CD4-positive, alpha-beta T cell treated with Interleukin-4 for 4 hours (primary cell): ENCODE results near the gene GBE1.

Source experiments
- DNase-seq: peaks from one replicate; pipeline ENCODE4 v3.0.0-alpha.2; 2020

GBE1 gene

DNA sequence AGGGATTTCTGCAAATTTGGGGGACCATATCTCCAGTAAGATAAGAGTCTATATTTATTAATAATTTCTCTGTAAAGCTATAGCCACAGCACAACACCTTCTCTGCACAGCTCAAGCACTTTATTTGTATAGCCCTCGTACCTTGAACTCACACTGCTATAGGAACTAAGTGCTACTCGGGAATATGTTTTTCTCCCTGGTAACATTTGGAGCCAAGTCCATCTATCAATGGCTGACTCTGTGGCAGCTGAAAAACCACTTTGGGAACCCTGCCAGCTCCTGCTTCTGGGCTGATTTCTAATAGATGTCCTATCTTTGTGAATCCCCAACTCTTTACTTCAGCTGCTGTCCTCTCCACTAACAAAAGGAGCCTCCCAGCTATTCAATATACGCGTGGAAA, 298.5 kb downstream of the GBE1 start:
- DNase-seq: no peak

DNA sequence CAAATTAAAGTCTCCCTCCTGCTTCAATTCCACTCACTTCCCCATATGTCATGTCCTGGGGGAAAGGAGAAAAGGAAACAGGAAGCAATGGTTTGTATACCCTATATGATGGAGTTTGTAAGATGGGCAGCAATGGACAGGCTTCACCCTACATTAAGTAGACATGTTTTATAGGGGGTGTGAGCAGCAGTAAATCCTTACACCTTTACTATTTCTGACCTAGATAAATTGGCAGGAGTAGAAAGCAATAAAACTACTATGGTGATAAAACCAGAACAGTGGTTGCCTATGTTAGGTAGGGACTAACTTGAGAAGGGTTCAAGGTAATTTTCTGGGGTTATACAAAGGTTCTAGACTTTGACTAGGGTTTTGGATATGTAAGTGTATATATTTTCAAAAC, 301.7 kb downstream of the GBE1 start:
- no peak for DNase-seq

DNA sequence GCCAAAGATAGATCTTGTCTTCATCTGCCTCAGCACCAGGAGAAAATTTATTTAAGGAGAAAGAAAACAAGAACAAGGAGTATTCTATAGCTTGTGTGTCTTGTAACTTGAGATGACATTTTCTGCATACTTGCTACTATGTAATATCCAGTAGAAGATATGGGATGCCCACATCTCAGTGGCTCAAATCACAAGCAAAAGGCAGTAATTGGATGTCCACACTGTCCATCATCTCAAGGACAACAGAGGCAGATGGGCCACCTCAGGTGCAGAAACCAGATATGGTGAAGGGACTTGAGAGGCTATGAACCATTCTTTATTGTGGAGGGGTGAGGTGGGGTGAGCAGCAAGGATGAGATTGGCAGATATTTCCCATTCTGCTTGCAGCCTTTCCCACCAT, 309.0 kb downstream of the GBE1 start:
- no peak for DNase-seq

- DNase-seq: no peak
Measured at GRCh38 chr3:81451611-81452010, 309.8 kb downstream of the GBE1 start.

GRCh38 chr3:81451140-81451539, 310.3 kb downstream of the GBE1 start:
- no peak for DNase-seq

DNA sequence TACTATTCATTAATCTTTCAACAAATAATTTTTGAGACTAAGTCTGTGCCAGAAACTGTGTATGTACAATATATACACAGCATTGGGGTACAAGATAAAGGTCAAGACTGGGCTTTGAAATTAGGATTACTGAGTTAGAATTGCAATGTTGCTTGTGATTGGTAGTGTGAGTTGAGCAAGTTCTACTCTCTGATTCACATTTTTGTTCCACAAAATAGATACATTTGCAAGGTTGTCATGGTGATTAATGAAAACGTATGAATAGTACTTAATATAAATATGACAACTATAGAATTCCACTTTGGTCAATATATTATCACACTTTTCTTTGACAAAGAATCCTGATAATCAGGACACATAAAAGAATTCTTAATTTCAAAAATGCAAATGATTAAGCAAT, 314.6 kb downstream of the GBE1 start:
- no peak for DNase-seq

DNA sequence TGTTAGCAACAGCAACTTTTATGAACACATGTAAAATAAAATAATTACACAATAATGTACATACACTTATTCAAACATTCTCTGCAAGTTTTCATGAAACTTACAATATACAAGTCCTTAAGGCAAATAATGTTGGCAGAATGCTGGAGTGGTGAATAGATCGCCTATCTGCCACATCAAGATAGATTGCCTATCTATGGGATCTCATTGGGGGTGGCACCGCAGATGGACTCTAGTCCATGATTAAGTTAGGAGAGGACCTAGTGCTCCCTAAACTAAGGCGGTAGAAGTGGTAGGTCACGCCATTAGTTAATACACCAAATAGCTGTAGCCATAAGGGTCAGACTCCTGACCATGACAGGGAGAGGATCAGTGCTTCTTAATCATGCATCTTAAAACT, 315.7 kb downstream of the GBE1 start:
- no peak for DNase-seq

DNA sequence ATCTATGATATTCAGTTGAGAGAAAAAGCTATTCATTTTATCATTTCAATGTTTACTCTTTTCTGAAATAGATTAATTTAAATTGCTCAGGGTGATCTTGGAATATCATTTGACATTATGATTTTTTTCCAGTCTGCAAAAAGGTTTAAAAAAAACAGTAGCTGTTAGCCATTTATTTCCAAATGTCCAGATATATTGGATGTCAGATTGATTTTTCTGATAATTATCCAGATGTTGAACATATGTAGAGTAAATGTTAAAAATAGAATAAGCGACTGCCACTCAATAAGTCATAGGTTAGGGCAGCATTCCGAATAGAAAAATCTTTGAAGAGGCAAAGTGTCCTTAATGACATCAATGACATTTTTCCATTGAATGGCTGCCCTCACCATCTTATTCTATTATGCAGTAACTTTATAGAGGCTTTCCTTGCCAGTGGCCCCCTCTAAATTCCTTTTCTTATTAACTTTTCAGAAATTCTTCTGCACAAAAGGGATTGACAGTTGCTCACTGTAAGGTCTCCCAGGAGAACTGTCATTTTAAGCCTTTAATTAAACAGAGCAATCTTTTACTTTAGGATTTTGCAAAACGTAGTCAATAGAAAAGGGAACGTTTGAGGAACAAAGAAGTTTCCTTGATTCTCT, 316.5 kb downstream of the GBE1 start:
- DNase-seq: no peak

- no peak for DNase-seq
Measured at GRCh38 chr3:81443958-81444357, 317.5 kb downstream of the GBE1 start.

GRCh38 chr3:81443457-81443782, 318.0 kb downstream of the GBE1 start:
- no peak for DNase-seq

- DNase-seq: no peak
Measured at GRCh38 chr3:81442758-81443456, 318.5 kb downstream of the GBE1 start.

DNA sequence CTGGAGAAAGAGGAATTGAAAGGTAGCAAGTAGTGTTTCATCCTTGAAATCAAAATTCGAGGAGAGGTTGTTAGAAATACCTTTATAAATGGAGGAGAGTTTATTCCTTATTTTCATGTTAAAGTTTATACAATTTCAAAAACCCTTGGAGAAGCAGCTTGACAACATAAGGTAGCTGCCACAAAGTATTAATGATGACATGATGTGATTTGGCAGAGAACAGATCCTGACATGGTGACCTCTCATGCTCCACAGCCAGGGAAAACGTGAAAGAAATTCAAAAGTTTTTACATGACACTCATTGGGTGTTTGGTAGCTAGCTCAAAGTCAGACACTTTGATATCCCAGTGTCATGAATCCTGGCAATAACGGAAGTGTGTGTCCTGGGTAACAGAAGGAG, 320.8 kb downstream of the GBE1 start:
- DNase-seq: no peak
